ENCODE data around the gene VPS8. TPM values are rescaled to one million over a fixed set of nuclear protein-coding genes. Genes with fewer than 3 reads are reported as not detected.

VPS8 gene
- total RNA-seq, 1 experiment from 2014 or later: 37.6 TPM

DNA sequence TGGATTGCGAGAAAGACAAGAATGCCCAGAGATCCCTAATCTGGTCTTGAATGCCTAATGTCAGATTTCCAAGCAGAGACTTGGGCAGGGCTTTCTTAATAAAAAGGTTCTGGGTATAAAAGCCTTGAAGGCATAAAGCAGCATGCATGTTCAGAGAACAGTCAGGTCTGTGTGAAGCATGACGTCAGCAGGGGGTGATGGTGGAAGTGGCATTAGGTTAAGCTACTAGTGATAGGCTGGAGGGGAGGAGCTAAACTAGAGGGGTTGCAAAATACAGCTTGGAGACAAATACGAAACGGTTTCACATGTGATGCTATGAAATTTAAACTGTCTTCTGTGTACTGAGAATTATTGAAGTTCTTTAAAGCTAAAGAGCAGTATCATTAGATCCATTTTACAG lies 125.6 kb downstream of the VPS8 start:
- no TSS peak for BruUV-seq (replicated peaks)
- Histone ChIP-seq H3K27ac (ENCODE audit: low read depth, low read length) (no peak overlapping the region), H3K27me3 (ENCODE audit: insufficient read depth, low read length) (no peaks in the 10 kb centered on the region), H3K36me3 (ENCODE audit: control insufficient read depth in 1 of 2, insufficient read depth in 2 of 2, low read length in 2 of 2) (0 out of 4 replicates have a peak, but pooled peaks cover 0 to 4% of the 10 kb centered on the region in 2 experiments), H3K9me2 (ENCODE audit: insufficient read depth) (no peaks in the 10 kb centered on the region), H4K20me1 (ENCODE audit: insufficient read depth) (no peaks in the 10 kb centered on the region), H3K9ac (ENCODE audit: low read length) (no peak overlapping the region), H2AFZ (ENCODE audit: low read depth, low read length, poor library complexity, severe bottlenecking) (no peak overlapping the region), H3K4me3 (replicated peaks in 1 of 2; ENCODE audit: low read depth in 1 of 2, low read length in 2 of 2) (no peak overlapping the region), H3K79me2 (ENCODE audit: insufficient read depth, low read length) (no peaks in the 10 kb centered on the region), H3K4me1 (ENCODE audit: control insufficient read depth in 1 of 2, insufficient read depth in 2 of 2, low read length in 2 of 2) (no peaks in the 10 kb centered on the region), H3K9me3 (ENCODE audit: control insufficient read depth in 1 of 2, insufficient read depth in 1 of 2, low read depth in 1 of 2, low read length in 2 of 2) (no peaks in the 10 kb centered on the region), H3K4me2 (ENCODE audit: low read length) (no peak overlapping the region)
- ChIA-PET RAD21 (ENCODE audit: low non-redundant PET in 1 of 2, low total read pairs in 2 of 2, uncharacterized antibody in 2 of 2, unreplicated experiment in 2 of 2) (no interaction called here), CTCF (no interaction called here), POLR2A (no interaction called here)
- intact Hi-C loops (cut with micrococcal nuclease): no loop called here
- TF ChIP-seq EZH2 (IDR thresholded peaks at IDR 0.05) (no peak), SP1 (IDR thresholded peaks at IDR 0.05; ENCODE audit: low read depth) (no peak)
- ATAC-seq (no peak), DNase-seq (ENCODE audit: low read depth, low spot score) (no peak)

DNA sequence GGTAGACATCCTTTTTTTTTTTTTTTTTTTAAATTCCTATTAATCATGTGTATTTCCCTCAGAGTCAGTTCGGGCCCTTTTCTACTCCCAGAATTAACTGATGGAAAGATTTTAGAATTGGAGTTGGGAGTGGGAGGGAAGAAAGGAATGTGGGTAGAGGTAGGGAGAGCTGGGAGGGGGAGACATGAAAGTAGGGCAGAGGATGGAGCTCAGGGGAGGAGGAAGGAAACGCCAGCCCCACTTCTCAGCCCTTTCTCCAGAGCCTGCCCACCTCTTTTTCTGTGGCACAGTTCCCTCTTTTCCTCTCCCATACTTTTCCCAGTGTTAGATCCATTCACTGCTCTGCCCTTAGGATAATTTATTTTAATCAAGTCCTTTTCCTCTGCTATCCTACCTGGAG lies 129.4 kb downstream of the VPS8 start:
- no peak overlapping the region for H3K4me3 ChIP-seq (replicated peaks in 1 of 2; ENCODE audit: low read depth in 1 of 2, low read length in 2 of 2)
- no TSS peak for BruUV-seq (replicated peaks)
- DNase-seq (ENCODE audit: low read depth, low spot score) (no peak), ATAC-seq (no peak)
- H4K20me1 ChIP-seq (ENCODE audit: insufficient read depth): no peaks in the 10 kb centered on the region
- no peaks in the 10 kb centered on the region for H3K27me3 ChIP-seq (ENCODE audit: insufficient read depth, low read length)
- intact Hi-C loops (cut with micrococcal nuclease): no loop called here
- no peak overlapping the region for H3K27ac ChIP-seq (ENCODE audit: low read depth, low read length)
- RAD21 ChIA-PET (ENCODE audit: low non-redundant PET in 1 of 2, low total read pairs in 2 of 2, uncharacterized antibody in 2 of 2, unreplicated experiment in 2 of 2): no interaction called here
- H3K79me2 ChIP-seq (ENCODE audit: insufficient read depth, low read length): no peaks in the 10 kb centered on the region
- 0 out of 4 replicates have a peak, but pooled peaks cover 0 to 4% of the 10 kb centered on the region in 2 experiments for H3K36me3 ChIP-seq (ENCODE audit: control insufficient read depth in 1 of 2, insufficient read depth in 2 of 2, low read length in 2 of 2)
- H3K9me2 ChIP-seq (ENCODE audit: insufficient read depth): no peaks in the 10 kb centered on the region
- H3K4me2 ChIP-seq (ENCODE audit: low read length): no peak overlapping the region
- H2AFZ ChIP-seq (ENCODE audit: low read depth, low read length, poor library complexity, severe bottlenecking): no peak overlapping the region
- CTCF ChIA-PET: no interaction called here
- no peaks in the 10 kb centered on the region for H3K4me1 ChIP-seq (ENCODE audit: control insufficient read depth in 1 of 2, insufficient read depth in 2 of 2, low read length in 2 of 2)
- no peaks in the 10 kb centered on the region for H3K9me3 ChIP-seq (ENCODE audit: control insufficient read depth in 1 of 2, insufficient read depth in 1 of 2, low read depth in 1 of 2, low read length in 2 of 2)
- H3K9ac ChIP-seq (ENCODE audit: low read length): no peak overlapping the region
- POLR2A ChIA-PET: no interaction called here
- TF ChIP-seq YY1 (IDR thresholded peaks at IDR 0.05; ENCODE audit: extremely low read depth, insufficient replicate concordance, low read depth, low read length) (no peak), CEBPB (IDR thresholded peaks at IDR 0.05; ENCODE audit: low read depth) (no peak), CTCF (IDR thresholded peaks at IDR 0.05 in 2 of 3, conservative IDR thresholded peaks at IDR 0.05 in 1 of 3; ENCODE audit: borderline replicate concordance in 1 of 3, insufficient read depth in 1 of 3, low read depth in 2 of 3, low read length in 2 of 3) (no peak), ZNF274 (IDR thresholded peaks at IDR 0.05; ENCODE audit: low read depth, low read length) (no peak), ZFX (IDR thresholded peaks at IDR 0.05) (no peak), EZH2phosphoT487 (IDR thresholded peaks at IDR 0.05; ENCODE audit: borderline replicate concordance) (no peak), SRF (IDR thresholded peaks at IDR 0.05; ENCODE audit: low read depth) (no peak), CBX3 (IDR thresholded peaks at IDR 0.05; ENCODE audit: low read depth) (no peak), ELF1 (IDR thresholded peaks at IDR 0.05; ENCODE audit: borderline replicate concordance, low read depth) (no peak)
- TF ChIP-seq, protein P1, sequence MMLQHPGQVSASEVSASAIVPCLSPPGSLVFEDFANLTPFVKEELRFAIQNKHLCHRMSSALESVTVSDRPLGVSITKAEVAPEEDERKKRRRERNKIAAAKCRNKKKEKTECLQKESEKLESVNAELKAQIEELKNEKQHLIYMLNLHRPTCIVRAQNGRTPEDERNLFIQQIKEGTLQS (IDR thresholded peaks at IDR 0.05): no peak
- TF ChIP-seq, protein P2, sequence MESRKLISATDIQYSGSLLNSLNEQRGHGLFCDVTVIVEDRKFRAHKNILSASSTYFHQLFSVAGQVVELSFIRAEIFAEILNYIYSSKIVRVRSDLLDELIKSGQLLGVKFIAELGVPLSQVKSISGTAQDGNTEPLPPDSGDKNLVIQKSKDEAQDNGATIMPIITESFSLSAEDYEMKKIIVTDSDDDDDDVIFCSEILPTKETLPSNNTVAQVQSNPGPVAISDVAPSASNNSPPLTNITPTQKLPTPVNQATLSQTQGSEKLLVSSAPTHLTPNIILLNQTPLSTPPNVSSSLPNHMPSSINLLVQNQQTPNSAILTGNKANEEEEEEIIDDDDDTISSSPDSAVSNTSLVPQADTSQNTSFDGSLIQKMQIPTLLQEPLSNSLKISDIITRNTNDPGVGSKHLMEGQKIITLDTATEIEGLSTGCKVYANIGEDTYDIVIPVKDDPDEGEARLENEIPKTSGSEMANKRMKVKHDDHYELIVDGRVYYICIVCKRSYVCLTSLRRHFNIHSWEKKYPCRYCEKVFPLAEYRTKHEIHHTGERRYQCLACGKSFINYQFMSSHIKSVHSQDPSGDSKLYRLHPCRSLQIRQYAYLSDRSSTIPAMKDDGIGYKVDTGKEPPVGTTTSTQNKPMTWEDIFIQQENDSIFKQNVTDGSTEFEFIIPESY (IDR thresholded peaks at IDR 0.05; ENCODE audit: extremely low read depth, insufficient replicate concordance, low read length): no peak

Measured in HCT116 (cell line).